ENCODE results near the gene ADAM12. TPM values are rescaled to one million over a fixed set of nuclear protein-coding genes. Genes with fewer than 3 reads are reported as not detected.
"Not testable (repeated sequence)": the region's sequence is repeated elsewhere in the genome, so short reads cannot be mapped to it uniquely, and the experiment has no call there.

ADAM12 gene
- total RNA-seq, 1 donor from 2014 or later, result 8.0 TPM

DNA sequence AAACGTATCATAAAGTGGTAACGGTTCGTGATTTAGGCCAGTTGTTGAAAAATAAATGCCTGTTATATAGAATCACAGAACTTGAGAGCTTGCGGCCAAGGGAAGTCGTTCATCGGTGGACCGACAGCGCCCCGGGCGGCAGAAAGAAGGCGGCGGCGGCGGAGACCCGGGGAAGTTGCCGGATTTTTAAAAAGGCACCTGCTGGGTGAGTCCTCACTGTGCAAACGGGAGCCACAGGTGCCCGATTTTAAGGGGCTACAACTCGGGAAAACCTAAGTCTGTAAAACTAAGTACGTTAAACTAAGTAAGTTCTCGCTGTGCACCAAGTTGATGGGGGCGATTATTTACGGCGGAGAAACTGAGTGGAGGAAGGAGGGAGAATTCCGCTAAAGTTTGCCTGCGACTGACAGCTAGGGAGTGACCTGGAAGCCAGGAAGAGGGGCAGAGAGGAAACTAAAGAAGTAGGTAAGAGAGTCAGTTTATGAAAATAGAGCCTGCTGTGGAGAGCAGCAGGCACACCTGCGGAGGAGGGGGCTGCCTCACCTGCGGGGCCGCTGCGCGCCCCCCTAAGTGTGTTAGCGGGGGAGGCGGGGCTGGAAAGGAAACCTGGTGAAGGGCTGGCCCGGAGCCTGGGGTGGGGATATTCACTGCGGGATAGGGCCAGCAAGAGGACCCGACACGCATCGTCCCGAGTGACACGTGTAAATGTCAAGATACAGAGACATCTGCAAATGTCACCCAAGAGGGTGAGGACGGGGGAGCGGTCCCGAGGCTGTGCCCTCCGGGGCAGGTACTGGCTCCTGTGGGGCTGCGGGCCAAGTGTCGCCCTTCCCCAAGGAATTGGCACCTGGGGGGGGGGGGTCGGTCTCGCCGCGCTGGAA, 996 bp downstream of the ADAM12 start:
- H3K36me3 Mint-ChIP-seq, result peaks cover 2% of the 10 kb centered on the region
- Histone ChIP-seq H3K4me1 (peaks cover 22% of the 10 kb centered on the region), H3K79me2 (ENCODE audit: low read depth) (no peaks in the 10 kb centered on the region), H2AFZ (replicated peaks) (peak overlapping the region; percentile 84), H3K9ac (no peak overlapping the region), H3K27me3 (peaks cover 34% of the 10 kb centered on the region), H3K27ac (no peak overlapping the region), H3F3A (ENCODE audit: low read depth) (peaks cover 21% of the 10 kb centered on the region), H3K4me2 (peak overlapping the region; percentile 92), H3K9me3 (ENCODE audit: low read depth) (no peaks in the 10 kb centered on the region), H3K36me3 (no peaks in the 10 kb centered on the region), H4K20me1 (ENCODE audit: low read depth) (no peaks in the 10 kb centered on the region), H3K4me3 (peak overlapping the region; percentile 65)
- DNase-seq (ENCODE audit: low spot score), result peak; percentile 80
- no peak overlapping the region for H3K27ac Mint-ChIP-seq
- H3K9me3 Mint-ChIP-seq, result peaks cover 14% of the 10 kb centered on the region
- peak overlapping the region; percentile 90 for H3K4me3 Mint-ChIP-seq
- TF ChIP-seq EZH2phosphoT487 (IDR thresholded peaks at IDR 0.05) (no peak), EZH2 (IDR thresholded peaks at IDR 0.05) (peak; percentile 58)
- TF ChIP-seq, protein P1, sequence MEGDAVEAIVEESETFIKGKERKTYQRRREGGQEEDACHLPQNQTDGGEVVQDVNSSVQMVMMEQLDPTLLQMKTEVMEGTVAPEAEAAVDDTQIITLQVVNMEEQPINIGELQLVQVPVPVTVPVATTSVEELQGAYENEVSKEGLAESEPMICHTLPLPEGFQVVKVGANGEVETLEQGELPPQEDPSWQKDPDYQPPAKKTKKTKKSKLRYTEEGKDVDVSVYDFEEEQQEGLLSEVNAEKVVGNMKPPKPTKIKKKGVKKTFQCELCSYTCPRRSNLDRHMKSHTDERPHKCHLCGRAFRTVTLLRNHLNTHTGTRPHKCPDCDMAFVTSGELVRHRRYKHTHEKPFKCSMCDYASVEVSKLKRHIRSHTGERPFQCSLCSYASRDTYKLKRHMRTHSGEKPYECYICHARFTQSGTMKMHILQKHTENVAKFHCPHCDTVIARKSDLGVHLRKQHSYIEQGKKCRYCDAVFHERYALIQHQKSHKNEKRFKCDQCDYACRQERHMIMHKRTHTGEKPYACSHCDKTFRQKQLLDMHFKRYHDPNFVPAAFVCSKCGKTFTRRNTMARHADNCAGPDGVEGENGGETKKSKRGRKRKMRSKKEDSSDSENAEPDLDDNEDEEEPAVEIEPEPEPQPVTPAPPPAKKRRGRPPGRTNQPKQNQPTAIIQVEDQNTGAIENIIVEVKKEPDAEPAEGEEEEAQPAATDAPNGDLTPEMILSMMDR (IDR thresholded peaks at IDR 0.05), result peak; percentile 92
- H3K27me3 Mint-ChIP-seq (ENCODE audit: insufficient read depth, low read depth), result peaks cover 24% of the 10 kb centered on the region
- peaks cover 27% of the 10 kb centered on the region for H3K4me1 Mint-ChIP-seq

DNA sequence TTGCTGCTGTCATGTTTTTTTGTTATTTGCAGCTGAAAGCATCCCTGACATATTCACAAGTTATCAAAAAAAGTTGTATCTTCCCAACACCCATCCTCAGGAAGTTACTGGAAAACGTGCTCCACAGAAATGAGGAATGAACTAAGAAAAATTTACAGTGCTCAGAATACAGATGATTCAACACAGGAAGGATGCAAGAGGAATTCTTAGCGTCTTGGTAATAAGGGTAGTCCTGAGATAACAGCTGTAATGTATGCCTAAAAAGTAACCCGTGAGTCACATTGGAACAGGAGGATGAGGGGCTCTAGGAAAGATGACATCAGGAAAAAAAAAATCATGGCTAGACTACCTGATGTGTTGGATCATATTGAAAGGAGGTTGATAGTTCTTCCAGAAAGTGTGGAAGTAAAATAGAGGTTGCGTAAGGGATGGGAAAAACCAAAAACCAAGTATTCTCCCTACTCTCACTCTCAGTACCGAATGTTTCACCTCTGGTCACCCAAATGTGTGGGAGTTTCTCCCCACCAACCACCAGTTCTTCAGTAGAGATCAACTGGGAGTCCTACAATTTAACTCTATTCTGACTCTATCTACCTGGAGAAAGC, 3.9 kb downstream of the ADAM12 start:
- Histone ChIP-seq H3F3A (ENCODE audit: low read depth) (peaks cover 14% of the 10 kb centered on the region), H2AFZ (replicated peaks) (no peak overlapping the region), H3K36me3 (no peaks in the 10 kb centered on the region), H3K27me3 (peaks cover 23% of the 10 kb centered on the region), H3K9ac (no peak overlapping the region), H3K4me2 (no peak overlapping the region), H3K27ac (no peak overlapping the region), H3K4me3 (no peak overlapping the region), H4K20me1 (ENCODE audit: low read depth) (no peaks in the 10 kb centered on the region), H3K9me3 (ENCODE audit: low read depth) (no peaks in the 10 kb centered on the region), H3K79me2 (ENCODE audit: low read depth) (no peaks in the 10 kb centered on the region), H3K4me1 (peaks cover 11% of the 10 kb centered on the region)
- H3K4me3 Mint-ChIP-seq, result no peak overlapping the region
- TF ChIP-seq, protein P1 (IDR thresholded peaks at IDR 0.05), result no peak
- H3K27me3 Mint-ChIP-seq (ENCODE audit: insufficient read depth, low read depth), result peaks cover 20% of the 10 kb centered on the region
- DNase-seq (ENCODE audit: low spot score), result no peak
- H3K9me3 Mint-ChIP-seq, result peaks cover 10% of the 10 kb centered on the region
- H3K27ac Mint-ChIP-seq, result no peak overlapping the region
- peaks cover 2% of the 10 kb centered on the region for H3K36me3 Mint-ChIP-seq
- peaks cover 13% of the 10 kb centered on the region for H3K4me1 Mint-ChIP-seq

DNA sequence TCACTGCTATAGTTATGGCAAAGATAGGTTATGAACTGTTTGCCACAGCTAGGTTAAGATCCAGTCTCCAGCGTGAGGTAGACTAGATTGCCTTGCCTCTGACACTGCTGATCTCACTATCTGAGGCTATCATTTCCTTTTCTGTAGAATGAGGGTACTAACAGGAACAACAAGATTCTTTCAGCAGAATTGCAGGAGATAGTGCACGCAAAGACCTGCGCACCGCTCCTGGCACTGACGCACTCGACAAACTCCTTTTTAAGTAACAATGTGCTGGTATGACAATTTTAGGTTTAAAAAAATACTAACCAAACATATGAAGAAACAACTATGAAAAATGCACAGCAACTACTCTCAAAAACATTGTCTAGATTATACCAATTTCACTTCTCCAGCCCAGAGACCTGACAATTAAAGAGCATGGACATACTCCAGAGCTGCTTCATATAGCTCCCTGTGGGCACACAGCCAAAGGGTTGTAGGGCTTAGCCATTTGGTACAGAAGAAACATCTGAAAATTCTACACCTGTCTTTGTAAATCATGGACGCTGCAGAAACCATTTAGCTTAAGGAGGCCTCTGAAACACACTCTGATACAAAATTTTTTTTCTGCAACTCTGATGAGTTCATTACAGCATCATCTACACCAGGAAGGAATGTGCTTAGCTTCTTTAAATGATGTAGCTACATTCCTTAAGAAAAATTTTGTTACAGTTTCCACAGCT, 7.8 kb downstream of the ADAM12 start:
- Histone ChIP-seq H3K9ac (no peak overlapping the region), H3K27me3 (no peaks in the 10 kb centered on the region), H3K79me2 (ENCODE audit: low read depth) (no peaks in the 10 kb centered on the region), H4K20me1 (ENCODE audit: low read depth) (no peaks in the 10 kb centered on the region), H2AFZ (replicated peaks) (no peak overlapping the region), H3K4me2 (no peak overlapping the region), H3K27ac (no peak overlapping the region), H3K4me1 (no peaks in the 10 kb centered on the region), H3F3A (ENCODE audit: low read depth) (no peaks in the 10 kb centered on the region), H3K9me3 (ENCODE audit: low read depth) (peaks cover 11% of the 10 kb centered on the region), H3K4me3 (no peak overlapping the region), H3K36me3 (no peaks in the 10 kb centered on the region)
- peaks cover 10% of the 10 kb centered on the region for H3K9me3 Mint-ChIP-seq
- no peak overlapping the region for H3K27ac Mint-ChIP-seq
- no peaks in the 10 kb centered on the region for H3K4me1 Mint-ChIP-seq
- no peak for TF ChIP-seq EZH2 (IDR thresholded peaks at IDR 0.05)
- H3K27me3 Mint-ChIP-seq (ENCODE audit: insufficient read depth, low read depth), result peaks cover 7% of the 10 kb centered on the region
- no peak for DNase-seq (ENCODE audit: low spot score)
- no peaks in the 10 kb centered on the region for H3K36me3 Mint-ChIP-seq
- H3K4me3 Mint-ChIP-seq, result no peak overlapping the region

DNA sequence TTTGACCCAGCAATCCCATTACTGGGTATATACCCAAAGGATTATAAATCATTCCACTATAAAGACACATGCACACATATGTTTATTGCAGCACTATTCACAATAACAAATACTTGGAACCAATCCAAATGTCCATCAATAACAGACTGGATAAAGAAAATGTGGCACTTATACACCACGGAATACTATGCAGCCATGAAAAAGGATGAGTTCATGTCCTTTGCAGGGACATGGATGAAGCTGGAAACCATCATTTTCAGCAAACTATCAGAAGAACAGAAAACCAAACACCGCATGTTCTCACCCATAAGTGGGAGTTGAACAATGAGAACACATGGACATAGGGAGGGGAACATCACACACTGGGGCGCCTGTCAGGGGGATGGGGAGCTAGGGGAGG, 9.1 kb downstream of the ADAM12 start:
- not testable (repeated sequence) for H3K4me1 ChIP-seq; H3K27ac ChIP-seq; H3K27ac Mint-ChIP-seq; H3K4me3 ChIP-seq; H3K4me3 Mint-ChIP-seq; H3K27me3 ChIP-seq; H4K20me1 ChIP-seq (ENCODE audit: low read depth); H3K36me3 ChIP-seq; H3F3A ChIP-seq (ENCODE audit: low read depth); H3K27me3 Mint-ChIP-seq (ENCODE audit: insufficient read depth, low read depth); H3K36me3 Mint-ChIP-seq; H3K4me1 Mint-ChIP-seq; H3K79me2 ChIP-seq (ENCODE audit: low read depth); H2AFZ ChIP-seq (replicated peaks); H3K4me2 ChIP-seq; H3K9ac ChIP-seq; DNase-seq (ENCODE audit: low spot score)
- peaks cover 15% of the 10 kb centered on the region for H3K9me3 Mint-ChIP-seq
- peaks cover 20% of the 10 kb centered on the region for H3K9me3 ChIP-seq (ENCODE audit: low read depth)
